ENCODE results near the gene FCRL5. TPM values are rescaled to one million over a fixed set of nuclear protein-coding genes. Genes with fewer than 3 reads are reported as not detected.
"Not testable (repeated sequence)": the region's sequence is repeated elsewhere in the genome, so short reads cannot be mapped to it uniquely, and the experiment has no call there.

The FCRL5 gene
- total and polyA plus RNA-seq, 7 donors, result 0.01 to 0.46 (median 0.07) TPM; not detected in 2

DNA sequence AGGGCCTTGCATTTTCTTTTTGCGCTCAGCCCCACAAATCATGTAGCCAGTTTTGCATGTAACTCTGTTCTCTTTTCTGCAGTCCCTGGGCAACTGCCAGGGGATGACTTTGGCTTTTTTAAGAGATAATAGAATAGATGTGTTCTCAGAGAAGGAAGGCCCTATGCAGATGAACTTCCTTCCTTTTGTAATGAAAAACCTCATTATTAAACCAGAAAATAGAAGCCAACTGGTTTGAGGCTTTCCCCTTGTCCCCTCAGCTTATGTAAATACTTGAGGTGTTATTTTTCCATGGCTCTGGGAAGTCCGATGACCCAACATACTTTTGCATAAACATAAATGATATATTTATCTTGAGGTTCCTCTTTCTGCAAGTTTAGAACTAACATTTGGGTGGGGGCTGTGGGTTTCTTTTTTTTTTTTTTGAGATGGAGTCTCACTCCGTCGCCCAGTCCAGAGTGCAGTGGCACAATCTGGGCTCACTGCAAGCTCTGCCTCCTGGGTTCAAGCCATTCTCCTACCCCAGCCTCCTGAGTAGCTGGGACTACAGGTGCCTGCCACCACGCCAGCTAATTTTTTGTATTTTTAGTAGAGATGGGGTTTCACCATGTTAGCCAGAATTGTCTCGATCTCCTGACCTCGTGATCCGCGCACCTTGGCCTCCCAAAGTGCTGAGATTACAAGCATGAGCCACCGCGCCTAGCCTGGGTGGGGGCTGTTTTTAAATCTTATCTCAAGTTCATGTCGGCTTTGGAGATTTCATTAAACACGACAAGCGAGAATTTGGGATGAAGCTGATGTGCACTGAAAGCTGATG lies 14.4 kb upstream of the FCRL5 start:
- 73 to 85% (median 85%) methylated on average over 14 of the region's 14 CpGs for WGBS, 3 donors
- TF ChIP-seq, protein P1, sequence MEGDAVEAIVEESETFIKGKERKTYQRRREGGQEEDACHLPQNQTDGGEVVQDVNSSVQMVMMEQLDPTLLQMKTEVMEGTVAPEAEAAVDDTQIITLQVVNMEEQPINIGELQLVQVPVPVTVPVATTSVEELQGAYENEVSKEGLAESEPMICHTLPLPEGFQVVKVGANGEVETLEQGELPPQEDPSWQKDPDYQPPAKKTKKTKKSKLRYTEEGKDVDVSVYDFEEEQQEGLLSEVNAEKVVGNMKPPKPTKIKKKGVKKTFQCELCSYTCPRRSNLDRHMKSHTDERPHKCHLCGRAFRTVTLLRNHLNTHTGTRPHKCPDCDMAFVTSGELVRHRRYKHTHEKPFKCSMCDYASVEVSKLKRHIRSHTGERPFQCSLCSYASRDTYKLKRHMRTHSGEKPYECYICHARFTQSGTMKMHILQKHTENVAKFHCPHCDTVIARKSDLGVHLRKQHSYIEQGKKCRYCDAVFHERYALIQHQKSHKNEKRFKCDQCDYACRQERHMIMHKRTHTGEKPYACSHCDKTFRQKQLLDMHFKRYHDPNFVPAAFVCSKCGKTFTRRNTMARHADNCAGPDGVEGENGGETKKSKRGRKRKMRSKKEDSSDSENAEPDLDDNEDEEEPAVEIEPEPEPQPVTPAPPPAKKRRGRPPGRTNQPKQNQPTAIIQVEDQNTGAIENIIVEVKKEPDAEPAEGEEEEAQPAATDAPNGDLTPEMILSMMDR (IDR thresholded peaks at IDR 0.05), result no peak

DNA sequence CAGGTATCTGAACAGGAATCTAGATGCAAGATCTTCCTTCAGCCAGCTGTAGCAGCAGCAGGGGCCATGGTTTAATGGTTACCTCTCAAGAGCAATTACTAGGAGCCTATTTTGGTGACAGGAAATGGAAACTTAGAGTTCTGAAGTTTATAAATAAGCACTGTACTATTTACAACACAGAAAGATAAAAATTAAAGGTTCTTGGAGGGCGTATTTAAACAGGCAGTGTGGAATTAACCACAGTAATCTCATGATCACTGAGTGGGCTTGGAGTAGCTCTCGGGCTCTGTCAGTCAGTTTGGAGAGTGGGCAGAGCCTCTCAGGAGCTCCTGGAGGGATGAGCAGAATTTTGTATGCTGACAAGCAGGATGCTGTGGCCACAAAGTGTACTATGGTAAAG lies 10.2 kb upstream of the FCRL5 start:
- H3K4me3 ChIP-seq, result no peak overlapping the region
- DNase-seq (no peak), ATAC-seq (no peak)
- H3K9me3 ChIP-seq, result no peaks in the 10 kb centered on the region
- WGBS, 3 donors, result 53 to 73% (median 63%) methylated on average over 2 of the region's 2 CpGs
- no peak overlapping the region for H3K27ac ChIP-seq
- H3K36me3 ChIP-seq (ENCODE audit: insufficient read depth in 1 of 2, low read depth in 1 of 2), result no peaks in the 10 kb centered on the region
- no peaks in the 10 kb centered on the region for H3K27me3 ChIP-seq (ENCODE audit: insufficient read depth in 3 of 3, low read length in 2 of 3)
- TF ChIP-seq, protein P1 (IDR thresholded peaks at IDR 0.05), result no peak
- intact Hi-C loops (cut with DNase I), result no loop called here
- H3K4me1 ChIP-seq, result no peaks in the 10 kb centered on the region

More for the DNA sequence above, 14.4 kb upstream of the FCRL5 start:
- H3K4me1 ChIP-seq, result no peaks in the 10 kb centered on the region
- H3K36me3 ChIP-seq (ENCODE audit: insufficient read depth in 1 of 2, low read depth in 1 of 2), result no peaks in the 10 kb centered on the region
- H3K27ac ChIP-seq, result no peak overlapping the region
- DNase-seq, result no peak
- intact Hi-C loops (cut with DNase I), result no loop called here
- H3K4me3 ChIP-seq, result no peak overlapping the region
- no peak for ATAC-seq
- no peaks in the 10 kb centered on the region for H3K27me3 ChIP-seq (ENCODE audit: insufficient read depth in 3 of 3, low read length in 2 of 3)
- no peaks in the 10 kb centered on the region for H3K9me3 ChIP-seq

DNA sequence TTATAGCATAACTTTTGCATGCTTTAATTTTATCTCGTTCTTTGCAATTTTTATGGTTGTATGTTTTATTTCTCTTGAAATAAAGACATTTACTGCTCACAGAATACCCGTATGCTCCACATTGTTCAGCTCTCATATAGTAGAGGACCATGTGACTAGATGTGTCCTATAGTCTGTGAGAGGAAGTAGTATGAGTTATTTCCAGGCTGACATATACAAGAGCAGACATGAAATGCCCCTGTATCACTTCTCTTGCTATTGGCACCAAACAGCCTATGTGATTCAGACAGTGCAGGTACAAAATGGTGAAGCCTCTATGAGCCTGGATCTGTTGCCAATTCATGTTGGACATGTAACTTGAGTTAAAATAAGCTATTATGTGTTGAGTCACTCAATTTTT lies 5.8 kb upstream of the FCRL5 start:
- H3K9me3 ChIP-seq, result no peaks in the 10 kb centered on the region
- H3K36me3 ChIP-seq (ENCODE audit: insufficient read depth in 1 of 2, low read depth in 1 of 2), result no peaks in the 10 kb centered on the region
- no peak overlapping the region for H3K27ac ChIP-seq
- no peak for DNase-seq
- TF ChIP-seq, protein P1 (IDR thresholded peaks at IDR 0.05), result no peak
- H3K27me3 ChIP-seq (ENCODE audit: insufficient read depth in 3 of 3, low read length in 2 of 3), result no peaks in the 10 kb centered on the region
- no peak overlapping the region for H3K4me3 ChIP-seq
- 63 to 76% (median 71%) methylated on average over 2 of the region's 2 CpGs for WGBS, 3 donors
- H3K4me1 ChIP-seq, result no peaks in the 10 kb centered on the region
- ATAC-seq, result no peak
- intact Hi-C loops (cut with DNase I), result no loop called here

DNA sequence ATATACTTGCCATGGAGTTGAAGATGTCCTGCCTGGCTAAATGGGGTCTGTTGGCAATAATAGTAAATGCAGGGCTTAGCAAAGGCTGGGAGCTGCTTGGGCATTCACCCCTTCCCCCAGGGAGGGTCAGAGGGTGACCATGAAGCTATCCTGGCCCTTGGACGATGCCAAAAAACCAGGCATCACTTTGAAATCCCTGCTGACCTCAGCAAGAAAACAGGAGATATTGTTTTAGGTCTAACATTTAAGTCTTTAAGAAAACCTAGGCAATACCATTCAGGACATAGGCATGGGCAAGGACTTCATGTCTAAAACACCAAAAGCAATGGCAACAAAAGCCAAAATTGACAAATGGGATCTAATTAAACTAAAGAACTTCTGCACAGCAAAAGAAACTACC lies 4.2 kb downstream of the FCRL5 start:
- ATAC-seq; intact Hi-C loops (cut with DNase I); H3K27me3 ChIP-seq (ENCODE audit: insufficient read depth in 3 of 3, low read length in 2 of 3): not testable (repeated sequence)

GRCh38 chr1:157542676-157543075 lies 9.6 kb downstream of the FCRL5 start:
- H3K4me1 ChIP-seq, result no peaks in the 10 kb centered on the region
- WGBS, 3 donors, result 40 to 47% (median 41%) methylated on average over 6 of the region's 6 CpGs
- TF ChIP-seq, protein P1 (IDR thresholded peaks at IDR 0.05), result no peak
- no peak overlapping the region for H3K4me3 ChIP-seq
- peaks cover 0 to 2% (median 0%) of the 10 kb centered on the region in 3 donors for H3K27me3 ChIP-seq (ENCODE audit: insufficient read depth in 3 of 3, low read length in 2 of 3)
- no peaks in the 10 kb centered on the region for H3K9me3 ChIP-seq
- no peak overlapping the region for H3K27ac ChIP-seq
- ATAC-seq, result no peak
- no peaks in the 10 kb centered on the region for H3K36me3 ChIP-seq (ENCODE audit: insufficient read depth in 1 of 2, low read depth in 1 of 2)
- no peak for DNase-seq
- intact Hi-C loops (cut with DNase I), result no loop called here

More for the DNA sequence above, 4.2 kb downstream of the FCRL5 start:
- H3K9me3 ChIP-seq; H3K27ac ChIP-seq; H3K4me1 ChIP-seq; H3K4me3 ChIP-seq; DNase-seq; H3K36me3 ChIP-seq (ENCODE audit: insufficient read depth in 1 of 2, low read depth in 1 of 2): not testable (repeated sequence)
- WGBS, 3 donors, result 65 to 78% (median 70%) methylated on average over 1 of the region's 1 CpG

Data from psoas muscle (tissue), 8 donors.